Measurements from ENCODE around the gene KIF23.

KIF23 gene

DNA sequence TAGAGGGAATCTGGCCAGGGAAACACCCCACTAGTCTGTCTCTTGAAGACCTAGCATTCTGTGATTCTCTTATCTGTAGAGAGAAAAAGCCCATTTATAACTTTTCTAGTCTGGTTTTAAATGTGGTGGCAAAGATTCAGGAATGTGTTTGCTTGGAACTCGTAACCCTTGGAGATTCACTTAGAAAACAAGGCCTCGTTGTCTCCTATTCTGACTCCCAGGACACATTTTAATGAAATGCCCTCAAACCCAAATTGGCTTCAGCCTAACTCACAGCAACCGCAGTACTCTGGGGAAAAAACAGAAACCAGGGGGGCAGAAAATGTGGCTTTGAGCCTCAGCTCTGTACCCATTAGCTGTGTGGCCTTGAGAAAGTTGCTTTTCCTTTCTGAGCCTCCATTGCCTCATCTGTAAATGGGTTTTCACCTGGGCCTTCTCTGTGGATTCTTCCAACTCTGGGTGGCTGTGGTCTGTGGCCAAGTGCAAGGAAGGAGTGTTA is 75.0 kb downstream of the KIF23 start:
- no peak for DNase-seq (ENCODE audit: low read depth in 2 of 2, low spot score in 1 of 2)

DNA sequence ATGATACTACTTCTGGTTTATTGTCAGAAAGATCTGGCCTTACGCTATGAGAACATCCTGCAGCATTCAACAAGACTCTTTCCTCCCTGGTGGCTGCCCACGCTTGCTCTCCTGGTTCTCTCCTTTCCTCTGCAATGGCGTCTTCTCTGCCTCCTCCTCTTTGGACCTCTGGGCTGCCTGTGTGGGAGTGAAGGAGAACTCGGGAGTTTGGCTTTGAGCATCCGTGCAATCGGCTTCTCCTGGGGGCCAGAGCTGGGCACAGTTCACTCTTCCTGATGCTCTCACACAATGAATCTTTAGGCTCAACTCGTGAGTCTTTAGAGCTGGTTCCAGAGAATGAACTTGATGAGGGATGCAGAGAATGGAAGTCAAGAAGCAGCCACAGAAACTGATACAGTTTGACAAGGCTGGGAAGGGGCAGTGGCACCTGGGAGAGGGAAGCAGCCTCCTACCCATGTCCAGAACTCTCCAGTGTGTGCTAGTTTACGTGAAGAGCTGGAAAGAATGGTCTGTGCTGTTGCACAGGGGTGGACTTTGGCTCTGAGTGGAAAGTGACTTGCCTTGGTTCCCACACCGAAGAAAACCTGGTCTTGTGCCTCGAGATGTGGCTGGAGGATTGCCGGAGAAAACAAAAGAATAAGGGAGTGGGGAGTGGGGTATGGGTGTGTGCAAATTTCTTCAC is 76.3 kb downstream of the KIF23 start:
- DNase-seq (ENCODE audit: low read depth in 2 of 2, low spot score in 1 of 2), result no peak

DNA sequence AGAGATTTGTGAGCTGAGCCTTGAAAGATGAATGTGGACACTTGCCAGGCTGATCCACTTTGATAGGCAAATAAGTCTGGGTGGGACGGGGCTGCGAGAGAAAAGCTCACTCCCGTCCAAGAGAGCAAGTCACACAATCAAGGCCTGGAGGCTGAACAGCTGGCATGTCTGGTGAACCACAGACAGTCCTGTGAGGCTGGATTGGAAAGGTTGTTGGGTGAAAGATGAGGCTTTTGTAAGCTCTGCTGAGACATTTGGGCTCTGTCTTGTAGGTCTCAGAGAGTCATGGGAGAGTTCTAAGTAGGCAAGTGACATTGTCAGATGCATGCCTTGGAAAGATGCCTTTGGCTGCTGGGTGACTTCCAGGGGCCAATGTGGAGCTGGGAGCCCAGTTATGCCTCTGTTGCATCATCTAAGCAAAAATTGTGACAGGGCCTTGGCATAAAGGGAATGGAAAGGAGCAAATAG is 76.9 kb downstream of the KIF23 start:
- no peak for DNase-seq (ENCODE audit: low read depth in 2 of 2, low spot score in 1 of 2)

DNA sequence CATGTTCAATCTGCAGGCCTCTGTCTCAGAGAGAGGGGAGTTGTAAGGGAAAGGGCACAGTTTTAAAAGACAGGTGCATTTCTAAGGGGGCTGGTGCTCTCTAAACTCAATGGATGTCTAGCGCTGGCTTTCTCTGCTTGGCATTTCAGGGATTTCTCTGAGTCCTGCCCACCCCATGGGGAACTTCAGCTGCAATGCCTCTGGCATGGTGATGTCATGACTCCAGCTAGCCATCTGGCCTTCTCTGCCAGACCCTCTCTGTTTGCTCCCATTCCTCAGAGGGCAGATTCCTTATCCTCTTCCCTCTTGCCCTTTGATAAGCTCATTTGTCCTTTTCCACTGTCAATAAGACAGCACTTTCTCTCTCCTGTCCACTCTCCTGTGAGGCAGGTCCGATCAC is 79.3 kb downstream of the KIF23 start:
- DNase-seq (ENCODE audit: low read depth in 2 of 2, low spot score in 1 of 2), result no peak

DNA sequence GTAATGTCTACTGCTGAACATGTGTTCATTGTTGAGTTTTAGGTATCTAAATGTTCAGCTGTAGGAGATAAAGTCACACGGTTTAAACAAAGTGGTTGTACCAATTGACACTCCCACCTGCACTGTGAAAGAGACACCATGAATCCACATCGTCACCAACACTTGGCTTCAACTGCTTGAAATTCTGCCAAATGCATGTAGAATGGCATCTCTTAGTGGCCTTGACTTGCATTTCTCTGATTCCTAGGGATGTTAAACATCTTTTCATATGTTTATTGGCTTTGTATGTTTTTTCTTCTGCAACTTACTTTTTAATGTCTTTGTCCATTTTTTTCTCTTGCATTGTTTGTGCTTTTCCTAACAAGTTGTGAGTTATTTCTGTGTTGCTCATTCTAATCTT is 81.9 kb downstream of the KIF23 start:
- no peak for DNase-seq (ENCODE audit: low read depth in 2 of 2, low spot score in 1 of 2)

DNA sequence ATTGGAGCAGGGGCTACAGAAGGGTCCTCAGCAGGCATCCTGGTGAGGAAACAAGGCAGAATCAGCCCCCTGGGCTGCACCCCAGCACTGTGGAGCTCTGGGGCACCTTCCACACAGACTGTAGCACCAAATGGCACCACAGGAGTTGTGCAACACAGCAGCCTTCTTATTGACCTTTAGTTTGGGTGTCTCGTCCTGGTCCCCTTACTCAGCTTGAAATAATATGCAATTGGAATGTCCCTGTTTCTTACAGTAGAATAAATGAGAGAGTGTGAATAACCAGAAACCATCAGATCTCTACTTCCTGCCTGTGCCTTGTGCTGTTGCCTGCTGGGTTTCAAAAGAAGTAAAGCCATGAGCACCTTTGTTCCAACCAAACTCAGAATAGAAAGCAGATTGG is 82.9 kb downstream of the KIF23 start:
- DNase-seq (ENCODE audit: low read depth in 2 of 2, low spot score in 1 of 2), result no peak

DNA sequence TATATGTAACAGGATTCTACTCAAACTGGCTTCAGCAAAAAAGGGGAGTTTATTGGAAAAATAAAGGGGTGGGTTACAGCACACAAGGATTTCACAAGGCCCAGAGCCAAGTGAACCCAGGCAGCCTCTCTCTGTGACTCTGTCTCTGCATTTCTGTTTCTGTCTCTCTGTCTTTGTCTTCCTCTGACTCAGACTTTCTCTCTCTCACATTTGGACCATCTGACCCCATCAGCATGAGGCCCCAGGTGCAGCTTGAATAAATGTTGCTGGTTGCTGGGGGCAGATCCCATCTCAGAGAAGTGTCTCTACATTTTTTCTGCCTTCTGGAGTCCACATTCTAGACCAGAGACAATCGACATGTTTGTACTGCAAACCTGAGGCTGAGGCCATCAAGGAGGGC is 83.5 kb downstream of the KIF23 start:
- no peak for DNase-seq (ENCODE audit: low read depth in 2 of 2, low spot score in 1 of 2)

Measured in stimulated activated CD8-positive, alpha-beta memory T cell treated with anti-CD3 and anti-CD28 coated beads, Interleukin-4, amount 100 ng/mL, for 1 hour (primary cell).